Measurements from ENCODE around the gene NSRP1.
"Not testable (repeated sequence)": the region's sequence is repeated elsewhere in the genome, so short reads cannot be mapped to it uniquely, and the experiment has no call there.

Gene NSRP1

GRCh38 chr17:30116661-30117551 is at the start of gene NSRP1:
TSS of gene NSRP1 (plus strand) at chr17:30116816. CDS start at chr17:30116844, 28 bp downstream.
- DNase-seq, result peak; percentile 91 to 94

- DNase-seq, result no peak
Observed at GRCh38 chr17:30068465-30068864, 48.2 kb upstream of the NSRP1 start.

- DNase-seq, result no peak
Observed at GRCh38 chr17:30074254-30074653, 42.4 kb upstream of the NSRP1 start.

GRCh38 chr17:30074730-30075129 is 41.9 kb upstream of the NSRP1 start:
- DNase-seq, result no peak

- no peak for DNase-seq
Observed at GRCh38 chr17:30082773-30083172, 33.8 kb upstream of the NSRP1 start.

- no peak for DNase-seq
Observed at GRCh38 chr17:30084788-30085187, 31.8 kb upstream of the NSRP1 start.

GRCh38 chr17:30086896-30087295 is 29.7 kb upstream of the NSRP1 start:
- peak; percentile 37 to 39 for DNase-seq

GRCh38 chr17:30087431-30087830 is 29.2 kb upstream of the NSRP1 start:
- DNase-seq, result not testable (repeated sequence)

- DNase-seq, result no peak
Observed at GRCh38 chr17:30091121-30091670, 25.4 kb upstream of the NSRP1 start.

GRCh38 chr17:30091771-30092170 is 24.8 kb upstream of the NSRP1 start:
- no peak for DNase-seq

GRCh38 chr17:30092886-30093285 is 23.7 kb upstream of the NSRP1 start:
- DNase-seq, result no peak

GRCh38 chr17:30093463-30094147 is 23.0 kb upstream of the NSRP1 start:
- peak; percentile 64 to 69 for DNase-seq

- DNase-seq, result peak; percentile 77 to 88
Observed at GRCh38 chr17:30095507-30096244, 20.9 kb upstream of the NSRP1 start.

GRCh38 chr17:30101686-30102390 is 14.8 kb upstream of the NSRP1 start:
- DNase-seq, result no peak

GRCh38 chr17:30103921-30104320 is 12.7 kb upstream of the NSRP1 start:
- peak in 1 of 2 experiments; percentile 44 for DNase-seq

GRCh38 chr17:30104575-30105339 is 11.9 kb upstream of the NSRP1 start:
- peak; percentile 98 for DNase-seq

- no peak for DNase-seq
Observed at GRCh38 chr17:30112794-30113193, 3.8 kb upstream of the NSRP1 start.

GRCh38 chr17:30113213-30113612 is 3.4 kb upstream of the NSRP1 start:
- DNase-seq, result no peak

- no peak for DNase-seq
Observed at GRCh38 chr17:30116345-30116660, 313 bp upstream of the NSRP1 start.

- no peak for DNase-seq
Observed at GRCh38 chr17:30117675-30118081, 1.1 kb downstream of the NSRP1 start.

- not testable (repeated sequence) for DNase-seq
Observed at GRCh38 chr17:30118635-30119034, 2.0 kb downstream of the NSRP1 start.
